HG02571 (cell line): ENCODE data around the gene HOXA6.

ENCODE experiments used
- ATAC-seq: cut with Tn5 transposase; IDR thresholded peaks from one replicate; pipeline ENCODE4 v1.9.1; 2021; ENCODE audit warnings: mild to moderate bottlenecking, moderate library complexity; ENCODE audit not compliant: unreplicated experiment

The HOXA6 gene

GRCh38 chr7:27163288-27164044, 15.9 kb upstream of the HOXA6 start:
- no peak for ATAC-seq

- ATAC-seq, result no peak
Observed at GRCh38 chr7:27162561-27163287, 15.2 kb upstream of the HOXA6 start.

GRCh38 chr7:27161721-27162560, 14.4 kb upstream of the HOXA6 start:
- no peak for ATAC-seq

- no peak for ATAC-seq
Observed at GRCh38 chr7:27161214-27161720, 13.7 kb upstream of the HOXA6 start.

GRCh38 chr7:27160546-27161213, 13.1 kb upstream of the HOXA6 start:
- no peak for ATAC-seq

DNA sequence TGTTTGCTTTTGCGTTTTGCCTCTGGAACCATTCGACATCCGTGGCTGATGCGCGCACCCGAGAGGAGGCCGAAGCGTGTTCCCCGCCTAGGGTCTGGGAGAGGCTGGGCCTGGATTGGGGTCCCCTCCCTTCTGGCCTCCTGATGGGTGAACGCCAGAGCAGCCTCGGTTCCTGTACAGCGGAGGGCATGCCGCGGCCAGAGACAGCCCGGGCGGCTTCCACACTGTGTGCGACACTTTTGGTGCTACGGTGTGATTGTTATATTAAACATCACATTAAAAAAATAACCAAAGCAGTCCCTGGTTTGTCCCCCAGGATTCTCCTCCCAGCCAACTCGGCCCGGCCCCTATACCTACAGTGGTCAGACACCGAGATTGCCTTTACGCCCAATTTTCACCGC, 12.6 kb upstream of the HOXA6 start:
- no peak for ATAC-seq

GRCh38 chr7:27159266-27160144, 11.9 kb upstream of the HOXA6 start:
- ATAC-seq, result no peak

DNA sequence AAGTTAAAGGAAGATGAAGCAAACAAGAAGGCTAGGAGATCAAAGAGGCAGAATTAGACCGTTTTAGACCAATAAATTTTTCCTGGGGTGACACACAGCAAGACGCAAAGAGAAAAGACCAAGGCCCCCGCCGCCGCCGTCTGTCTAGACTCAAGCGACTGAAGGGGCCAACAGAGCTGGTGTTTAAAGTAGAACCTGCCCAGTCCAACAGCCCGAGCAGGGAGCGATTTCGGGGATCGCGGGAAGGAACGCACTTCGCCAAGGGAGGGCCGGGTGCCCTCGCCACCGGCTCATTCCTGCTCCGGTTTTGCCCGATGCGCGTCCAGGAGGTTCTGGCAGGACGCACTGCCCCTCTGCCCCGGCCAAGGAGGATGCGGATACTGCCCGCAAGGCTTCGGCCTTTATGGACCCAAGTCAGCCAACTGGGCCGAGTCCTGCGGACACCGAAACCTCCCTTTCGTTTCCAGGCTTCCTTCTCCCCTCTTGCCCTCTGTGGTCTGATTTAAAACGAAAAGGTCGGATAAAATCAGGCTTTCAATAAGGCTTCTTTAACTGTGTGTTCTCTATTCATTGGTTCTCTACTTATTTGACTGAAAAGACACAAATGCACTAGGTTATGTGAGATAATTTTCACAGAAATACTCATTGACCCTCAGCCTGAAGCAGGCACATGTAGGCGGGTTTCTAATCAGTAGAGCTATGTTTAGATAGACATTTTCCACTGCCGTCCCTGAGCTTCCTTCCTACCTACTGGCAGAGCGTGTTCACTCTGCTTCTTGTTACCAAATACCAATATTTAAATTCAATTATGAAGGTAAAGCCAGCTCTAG, 11.1 kb upstream of the HOXA6 start:
- ATAC-seq, result no peak

GRCh38 chr7:27157702-27158431, 10.3 kb upstream of the HOXA6 start:
- ATAC-seq, result no peak

DNA sequence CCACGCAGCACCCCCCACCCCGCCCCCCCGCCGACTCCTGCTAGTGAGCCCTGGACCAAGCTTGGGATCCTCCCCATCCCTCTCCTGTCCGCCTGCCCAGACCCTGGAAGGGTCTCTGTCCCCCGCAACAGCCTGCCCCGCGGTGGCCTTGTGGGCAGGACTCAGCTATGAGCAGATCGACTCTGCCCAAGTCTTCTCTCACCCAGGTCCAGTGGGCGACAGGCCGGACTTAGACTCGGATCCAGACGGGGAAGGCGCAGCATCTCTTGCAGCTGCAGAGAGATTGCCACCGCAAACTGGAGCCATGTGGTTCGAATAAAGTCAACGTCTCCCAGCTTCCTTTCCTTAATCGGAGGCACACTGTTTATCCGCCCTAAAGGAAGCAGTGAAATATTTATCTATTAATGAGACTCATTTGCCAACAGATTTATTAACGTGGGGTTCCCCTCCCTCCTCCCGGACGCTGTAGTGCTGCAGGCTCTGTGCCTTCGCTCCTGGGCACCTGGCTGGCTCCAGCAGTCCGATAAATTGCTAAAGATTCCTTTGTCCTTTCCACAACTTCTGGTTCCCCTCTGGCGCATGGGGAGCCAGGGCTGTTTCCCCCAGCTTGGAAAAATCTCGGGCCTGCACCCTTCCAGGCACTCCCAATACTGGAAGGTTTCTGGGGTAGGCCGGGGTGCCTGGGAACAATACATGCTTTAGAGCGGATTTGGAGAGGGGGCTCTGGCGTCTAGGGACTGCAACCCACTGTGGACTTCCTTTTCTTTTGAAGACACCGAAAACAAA, 9.5 kb upstream of the HOXA6 start:
- no peak for ATAC-seq

DNA sequence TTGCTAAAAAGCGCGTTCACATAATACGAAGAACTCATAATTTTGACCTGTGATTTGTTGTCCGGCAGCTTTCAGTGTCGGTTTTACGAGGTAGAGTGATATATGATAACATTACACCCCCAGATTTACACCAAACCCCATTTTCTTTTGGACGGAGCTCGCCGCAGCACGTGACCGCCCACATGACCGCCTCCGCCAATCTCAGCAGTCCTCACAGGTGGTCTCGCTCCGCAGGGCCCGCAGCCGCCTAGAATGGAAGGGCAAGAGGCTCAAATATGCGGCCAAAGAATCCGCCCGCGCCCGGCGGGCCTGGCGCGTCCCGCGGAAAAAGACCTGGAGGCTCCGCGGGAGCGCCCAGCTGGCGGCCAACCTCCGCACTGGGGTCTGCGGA, 8.9 kb upstream of the HOXA6 start, which contains the start of gene HOXA7:
Gene HOXA7, minus strand, starts transcription at position 168 of the 391 bp plus-strand sequence. Its CDS starts 130 bp downstream, at position 38.
- ATAC-seq, result no peak

- no peak for ATAC-seq
Observed at GRCh38 chr7:27155816-27156507, 8.4 kb upstream of the HOXA6 start.

- ATAC-seq, result no peak
Observed at GRCh38 chr7:27154901-27155815, 7.6 kb upstream of the HOXA6 start.

- ATAC-seq, result no peak
Observed at GRCh38 chr7:27154369-27154768, 6.8 kb upstream of the HOXA6 start.

- ATAC-seq, result no peak
Observed at GRCh38 chr7:27153526-27153925, 6.0 kb upstream of the HOXA6 start.
